AG09319 (cell line): ENCODE measurements around the gene SMARCA4.
"Not testable (repeated sequence)": the region's sequence is repeated elsewhere in the genome, so short reads cannot be mapped to it uniquely, and the experiment has no call there.

Source experiments
- DNase-seq: peaks from one replicate; pipeline ENCODE4 v3.0.0-alpha.2; 2010; ENCODE audit warnings: low read depth; ENCODE audit errors: extremely low read depth
- CTCF ChIP-seq: IDR thresholded peaks from 2 replicates; pipeline ENCODE4 v1.5.1; 2011; ENCODE audit warnings: low read depth, mild to moderate bottlenecking, inconsistent platforms, low read length, moderate library complexity

The SMARCA4 gene

GRCh38 chr19:11090264-11090996 lies 129.6 kb downstream of the SMARCA4 start:
- TF ChIP-seq CTCF = no peak; the same call in 1 of the 2 replicates
- DNase-seq = peak; percentile 88

GRCh38 chr19:11090997-11091702 lies 130.3 kb downstream of the SMARCA4 start:
- no peak for TF ChIP-seq CTCF
- DNase-seq = no peak

- TF ChIP-seq CTCF = no peak
- peak; percentile 46 for DNase-seq
Observed at GRCh38 chr19:11091703-11092153, 130.9 kb downstream of the SMARCA4 start.

GRCh38 chr19:11092181-11092538 lies 131.3 kb downstream of the SMARCA4 start:
- TF ChIP-seq CTCF = no peak
- no peak for DNase-seq

- TF ChIP-seq CTCF = no peak
- DNase-seq = no peak
Observed at GRCh38 chr19:11093689-11094238, 132.9 kb downstream of the SMARCA4 start.

GRCh38 chr19:11094520-11094894 lies 133.7 kb downstream of the SMARCA4 start:
- DNase-seq = no peak
- TF ChIP-seq CTCF = no peak

- DNase-seq = peak; percentile 87
- TF ChIP-seq CTCF = no peak
Observed at GRCh38 chr19:11096210-11096841, 135.5 kb downstream of the SMARCA4 start.

GRCh38 chr19:11097367-11097766 lies 136.5 kb downstream of the SMARCA4 start:
- not testable (repeated sequence) for DNase-seq
